ENCODE results near the gene MFNG.

The MFNG gene

DNA sequence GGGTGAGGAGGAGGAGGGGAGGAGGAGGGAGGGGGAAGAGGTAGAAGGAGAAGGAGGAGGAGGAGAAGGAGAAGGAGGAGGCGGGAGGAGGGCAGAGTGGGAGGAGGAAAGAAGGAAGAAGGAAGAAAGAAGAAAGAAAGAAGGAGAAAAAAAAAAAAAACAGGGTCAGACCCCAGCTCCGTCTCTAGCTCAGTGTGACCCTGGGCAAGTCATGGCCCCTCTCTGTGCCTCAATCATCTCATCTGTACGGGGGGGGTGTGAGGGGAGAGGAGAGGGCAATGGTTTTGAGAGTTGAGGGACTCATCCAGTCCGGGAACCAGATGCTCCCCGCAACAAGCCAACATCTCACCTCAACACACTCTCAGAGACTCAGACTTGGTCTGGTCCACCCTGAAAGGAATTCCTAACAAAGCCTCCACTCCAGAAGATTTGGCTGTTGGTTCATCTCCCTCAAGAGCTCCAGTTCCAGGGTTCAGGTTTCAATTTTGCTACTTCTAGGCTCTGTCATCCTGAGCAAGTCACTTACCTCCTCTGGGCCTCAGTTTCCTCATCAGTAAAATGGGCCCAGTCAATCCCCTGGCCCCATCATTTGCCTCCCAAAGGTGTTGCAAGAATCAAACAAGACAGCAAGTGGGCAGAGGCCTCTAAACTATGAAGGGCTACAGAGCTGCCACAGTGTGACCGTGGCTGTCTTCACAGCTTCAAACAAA, 25.4 kb upstream of the MFNG start:
- no peak for DNase-seq

DNA sequence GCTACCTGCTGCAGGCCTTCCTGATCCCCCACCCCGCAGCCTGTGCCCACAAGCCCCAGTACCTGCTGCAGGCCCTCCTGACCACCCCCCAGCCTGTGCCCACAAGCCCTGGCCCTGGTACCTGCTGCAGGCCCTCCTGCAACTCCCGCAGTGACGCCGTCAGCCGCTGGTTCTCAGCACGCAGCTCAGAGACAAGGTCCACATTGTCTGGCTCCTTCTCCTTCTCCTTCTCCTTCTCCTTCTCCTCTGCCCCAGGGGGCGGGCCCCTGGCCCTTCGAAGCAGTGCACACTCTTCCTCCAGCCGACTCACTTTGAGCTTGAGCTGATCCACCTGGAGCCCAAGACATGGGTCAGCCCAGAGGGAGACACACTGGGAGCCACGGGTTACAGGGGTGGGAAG, 23.9 kb upstream of the MFNG start:
- DNase-seq = no peak

DNA sequence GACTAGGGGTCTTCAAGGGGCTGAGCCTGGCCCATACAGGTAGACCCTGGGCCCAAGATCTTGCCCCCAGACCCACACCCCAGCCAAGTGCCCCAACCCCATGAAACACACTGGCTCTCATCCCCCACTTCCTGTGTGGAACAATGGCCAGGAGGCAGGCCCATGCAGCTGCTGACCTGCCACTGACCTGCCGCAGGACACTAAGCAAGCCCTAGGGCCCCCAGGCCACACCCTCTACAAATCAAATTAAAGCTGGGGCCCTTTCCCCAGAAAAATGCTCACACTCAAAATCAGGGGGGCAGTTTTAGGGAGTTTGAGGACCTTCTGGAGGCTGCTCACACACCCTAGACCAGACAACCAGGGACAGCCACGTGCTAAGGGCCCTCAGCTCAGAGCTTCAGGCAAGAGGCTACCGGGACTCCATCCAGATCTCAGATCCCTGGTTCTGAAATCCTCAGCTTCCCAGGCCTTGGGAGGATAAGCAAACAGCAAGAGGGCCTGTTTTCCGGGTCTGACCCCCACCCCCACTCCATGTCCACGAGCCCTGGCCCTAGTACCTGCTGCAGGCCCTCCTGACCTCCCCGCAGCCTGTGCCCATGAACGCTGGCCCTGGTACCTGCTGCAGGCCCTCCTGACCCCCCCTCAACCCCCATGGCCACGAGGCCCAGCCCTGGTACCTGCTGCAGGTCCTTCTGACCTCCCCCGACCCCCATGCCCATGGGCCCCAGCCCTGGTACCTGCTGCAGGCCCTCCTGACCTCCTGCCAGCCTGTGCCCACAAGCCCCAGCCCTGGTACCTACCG, 23.1 kb upstream of the MFNG start:
- no peak for DNase-seq

GRCh38 chr22:37508431-37508992, 22.3 kb upstream of the MFNG start:
- DNase-seq = no peak

DNA sequence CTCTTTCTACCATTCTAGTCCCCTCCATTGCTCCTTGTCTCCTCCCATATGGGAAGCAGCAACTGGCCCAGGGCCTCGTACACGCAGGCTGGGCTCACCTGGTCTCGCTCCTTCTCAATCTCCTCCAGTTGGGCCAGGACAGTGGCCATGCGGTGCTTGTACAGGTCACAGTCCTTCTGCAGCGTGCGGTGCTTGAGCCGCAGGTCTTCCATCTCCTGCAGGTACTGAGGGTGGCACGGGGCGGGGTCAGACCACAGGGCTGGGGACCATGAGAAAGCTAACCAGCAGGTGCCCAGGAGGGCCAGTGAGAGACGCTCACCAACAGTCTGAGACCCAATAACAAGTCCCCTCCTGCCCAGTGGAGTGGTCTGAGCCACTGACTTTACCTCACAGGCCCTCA, 21.5 kb upstream of the MFNG start:
- no peak for DNase-seq

DNA sequence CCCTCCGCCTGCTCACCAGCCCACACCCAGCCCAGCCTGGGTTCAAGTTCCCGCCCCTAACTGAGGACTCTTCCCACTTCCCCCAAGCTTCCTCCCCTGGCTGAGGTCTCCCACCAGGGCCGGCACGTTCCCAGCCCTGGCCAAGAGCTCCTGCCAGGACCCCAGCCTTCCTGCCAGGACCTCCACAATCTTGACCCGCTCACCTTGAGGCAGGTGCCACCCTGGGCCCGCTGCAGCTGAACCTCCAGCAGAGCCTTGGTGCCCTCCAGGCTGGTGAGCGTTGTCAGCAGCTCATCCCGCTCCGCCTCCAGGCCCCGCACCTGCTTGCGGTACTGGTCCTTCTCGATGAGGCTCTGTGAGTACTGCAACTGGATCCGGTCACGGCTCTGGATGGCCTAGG, 19.8 kb upstream of the MFNG start:
- DNase-seq = no peak

GRCh38 chr22:37505565-37505964, 19.4 kb upstream of the MFNG start:
- no peak for DNase-seq

DNA sequence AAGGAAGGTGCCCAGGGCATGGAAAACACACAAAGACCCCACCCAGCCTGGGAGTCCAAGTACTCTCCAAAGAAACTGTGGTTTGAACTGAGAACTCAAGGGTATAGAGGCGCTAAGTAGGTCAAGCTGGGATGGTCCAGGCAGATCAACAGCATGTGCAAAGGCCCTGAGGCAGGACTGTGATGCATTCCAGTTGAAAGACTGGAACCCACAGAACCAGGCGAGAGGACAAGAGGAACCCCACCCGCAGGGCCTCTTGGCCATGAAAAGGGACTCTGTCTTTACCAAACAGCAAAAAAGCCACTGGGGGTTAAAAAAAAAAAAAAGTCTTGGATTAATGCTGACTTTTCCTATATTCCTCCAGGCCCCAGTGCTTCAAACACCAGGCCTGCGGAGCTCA, 18.8 kb upstream of the MFNG start:
- DNase-seq = no peak

GRCh38 chr22:37503850-37504249, 17.7 kb upstream of the MFNG start:
- DNase-seq = no peak

DNA sequence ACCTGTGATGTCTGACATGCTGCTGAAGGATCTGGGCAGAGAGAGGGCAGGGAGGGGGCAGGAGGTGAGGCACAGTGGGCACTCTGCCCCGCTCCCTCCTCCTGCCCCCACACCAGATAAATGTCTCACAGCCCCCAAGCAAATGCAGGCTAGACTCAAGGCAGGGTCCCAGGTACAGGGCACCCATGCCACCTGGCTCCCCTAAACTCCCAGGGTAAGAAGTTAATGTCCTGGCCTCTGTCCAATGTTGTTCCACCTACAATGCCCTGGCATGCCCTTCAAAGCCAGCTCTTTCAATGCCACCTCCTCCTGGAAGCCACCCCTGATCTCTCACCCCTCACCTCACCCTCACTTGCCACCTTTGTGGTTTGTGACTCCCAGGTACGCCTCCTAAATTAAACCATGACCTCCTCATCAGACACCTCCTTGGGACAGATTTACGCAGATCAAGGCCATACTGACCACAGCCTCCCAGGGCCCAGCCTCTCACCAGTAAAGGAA, 17.0 kb upstream of the MFNG start:
- DNase-seq = no peak

GRCh38 chr22:37502342-37503182, 16.4 kb upstream of the MFNG start:
- no peak for DNase-seq

- DNase-seq = no peak
Measured at GRCh38 chr22:37501610-37502341, 15.6 kb upstream of the MFNG start.

DNA sequence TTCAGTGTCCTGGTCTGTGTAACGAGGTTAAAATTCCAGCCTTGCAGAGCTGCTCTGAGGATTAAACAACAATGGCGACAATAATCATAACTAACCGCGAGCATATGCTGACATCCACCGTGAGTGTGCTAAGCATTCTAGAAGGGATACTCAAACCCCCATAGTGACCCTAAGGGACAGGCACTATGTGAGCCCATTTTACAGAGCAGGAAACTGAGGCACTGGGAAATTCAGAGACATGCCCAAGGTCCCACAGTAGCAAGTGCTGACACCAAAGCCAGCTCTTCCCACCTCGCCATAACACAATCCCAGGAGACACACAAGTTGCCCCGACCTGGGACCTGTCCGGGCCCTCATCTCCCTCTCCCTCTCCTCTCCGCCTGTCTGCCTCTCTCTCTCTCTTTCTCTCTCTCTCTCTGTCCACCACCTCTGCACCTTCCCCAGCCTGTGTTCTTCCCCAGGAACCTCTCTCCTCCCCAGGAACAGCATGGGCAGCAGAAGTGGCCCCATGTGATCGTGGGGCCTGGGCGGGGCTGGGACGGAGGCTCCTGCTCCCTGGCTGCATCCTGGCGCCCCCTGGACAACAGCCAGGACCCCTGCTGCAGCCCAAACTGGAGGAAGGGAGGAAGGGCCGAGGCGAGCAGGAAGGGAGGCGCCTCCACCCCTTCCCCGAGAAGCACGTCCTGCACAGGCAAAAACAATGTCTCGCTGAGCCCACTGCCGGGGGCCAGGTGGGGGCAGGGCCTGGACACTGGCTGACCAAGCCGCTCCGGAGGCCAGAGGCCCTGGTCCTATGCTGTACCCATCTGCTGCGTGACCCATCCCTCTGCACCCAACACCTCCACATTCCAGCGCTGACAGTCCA, 14.8 kb upstream of the MFNG start:
- no peak for DNase-seq

DNA sequence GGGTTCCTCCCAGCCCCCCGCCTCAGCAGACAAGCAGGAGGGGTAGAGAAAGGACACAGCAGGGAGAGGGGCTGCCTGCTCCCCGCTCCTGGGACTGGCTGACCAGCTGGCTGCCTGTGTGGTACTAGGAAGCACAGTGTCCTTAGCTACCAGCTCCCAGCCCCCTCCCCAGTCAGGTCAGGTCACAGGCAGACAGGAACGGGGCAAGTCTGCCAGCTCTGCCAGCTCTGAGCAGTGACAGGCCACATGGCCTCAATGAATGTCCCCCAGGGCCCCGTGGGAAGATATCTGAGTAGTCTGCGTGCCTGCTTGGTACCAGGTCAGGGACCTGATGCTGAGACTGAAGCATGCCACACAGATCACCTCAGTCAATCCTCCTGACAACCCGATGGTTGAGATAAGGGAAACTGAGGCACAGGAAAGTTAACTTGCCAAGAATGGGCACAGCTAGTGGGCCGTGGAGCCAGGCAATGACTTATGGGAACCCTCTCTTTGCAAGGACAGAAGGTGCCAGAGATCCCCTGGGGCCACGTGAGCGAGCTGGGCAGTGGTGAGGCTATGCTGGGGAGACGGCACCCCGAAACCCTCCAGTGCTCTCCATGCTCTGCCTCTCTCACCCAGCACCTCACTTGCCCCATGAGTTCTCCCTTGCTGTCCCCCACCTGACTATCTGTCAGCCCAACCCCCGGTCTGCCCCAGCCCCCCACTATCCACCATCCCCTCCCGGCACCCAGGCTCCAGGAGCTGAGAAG, 13.8 kb upstream of the MFNG start:
- DNase-seq = no peak

- DNase-seq = no peak
Measured at GRCh38 chr22:37499027-37499707, 13.0 kb upstream of the MFNG start.

GRCh38 chr22:37498289-37498909, 12.2 kb upstream of the MFNG start:
- peak; percentile 74 for DNase-seq

DNA sequence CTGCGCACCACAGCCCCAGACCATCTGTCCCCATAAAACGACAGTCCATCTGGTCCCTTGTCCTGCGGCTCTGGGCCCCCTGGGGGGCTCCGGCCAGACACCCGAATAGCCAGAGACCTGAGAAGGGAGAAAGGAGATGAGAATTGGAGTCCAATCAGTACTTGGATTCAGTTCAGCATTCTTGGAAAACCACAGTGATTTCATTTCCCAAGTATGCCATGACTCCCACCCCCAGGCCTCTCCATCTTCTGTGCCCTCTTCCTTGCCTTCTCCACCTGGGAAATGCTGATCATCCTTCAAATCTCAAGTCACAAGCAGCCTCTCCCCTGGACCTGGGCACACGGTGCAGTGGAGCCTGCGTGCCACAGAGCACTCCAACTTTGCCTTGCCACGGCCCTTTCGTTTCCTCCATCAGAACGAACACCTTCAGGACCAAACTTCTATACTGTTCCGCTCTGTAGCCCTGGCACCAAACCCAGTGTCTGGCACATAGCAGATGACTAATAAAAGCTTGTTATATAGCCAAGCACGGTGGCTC, 10.9 kb upstream of the MFNG start:
- no peak for DNase-seq

DNA sequence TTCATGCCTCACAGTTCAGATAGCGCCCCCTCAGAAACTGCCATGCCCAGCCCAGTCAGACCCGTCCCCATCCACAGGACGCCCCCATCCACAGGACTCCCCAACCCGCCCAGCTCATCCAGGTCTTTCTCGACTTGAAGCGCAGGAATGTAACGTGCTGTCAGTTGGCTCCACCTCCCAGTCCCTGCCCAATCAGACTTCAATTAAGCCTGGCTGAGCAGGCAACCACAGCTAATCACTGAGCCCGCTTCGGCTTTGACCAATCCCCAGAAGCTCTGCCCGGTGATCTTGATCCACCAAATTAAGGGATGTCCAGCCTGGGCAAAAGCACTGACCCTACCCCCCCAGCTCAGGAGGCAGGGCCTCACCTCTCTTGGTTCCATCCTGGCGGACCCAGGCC, 10.5 kb upstream of the MFNG start:
- DNase-seq = no peak

- DNase-seq = no peak
Measured at GRCh38 chr22:37493979-37494378, 7.8 kb upstream of the MFNG start.

All from CD4-positive, alpha-beta T cell treated with Interferon gamma for 1 hour (primary cell).